Mammary epithelial cell (primary cell): Measurements from ENCODE around the gene CHN2.

Experiments used
- CTCF ChIP-seq, 2 donors: IDR thresholded peaks in 1 of 2; conservative IDR thresholded peaks in 1 of 2; 2 replicates each; pipeline ENCODE4 v1.5.1; 2011 to 2012; ENCODE audit warnings: inconsistent platforms in 2 of 2, low read length in 2 of 2, mild to moderate bottlenecking in 2 of 2, control low read depth in 1 of 2, low read depth in 1 of 2; ENCODE audit not compliant: insufficient read depth in 1 of 2; ENCODE audit errors: extremely low read depth in 1 of 2
- EZH2 ChIP-seq: IDR thresholded peaks from 2 replicates; pipeline ENCODE4 v1.6.1; 2012; ENCODE audit warnings: low read length, inconsistent platforms, borderline replicate concordance

- TF ChIP-seq CTCF (conservative IDR thresholded peaks at IDR 0.05 in 1 of 2, IDR thresholded peaks at IDR 0.05 in 1 of 2; ENCODE audit: extremely low read depth in 1 of 2, insufficient read depth in 1 of 2, low read depth in 1 of 2, low read length in 2 of 2) (no peak), EZH2 (no peak)
Measured at GRCh38 chr7:29500719-29501118, 306.1 kb downstream of the CHN2 start.
